ENCODE measurements around the gene KLHDC7A. TPM values are rescaled to one million over a fixed set of nuclear protein-coding genes. Genes with fewer than 3 reads are reported as not detected.

Gene KLHDC7A
- polyA plus RNA-seq, 1 donor = 4.0 TPM

GRCh38 chr1:18484721-18485120 lies 4.0 kb downstream of the KLHDC7A start:
- no peak for DNase-seq
- peaks cover 15% of the 10 kb centered on the region for H3K4me1 ChIP-seq (ENCODE audit: control insufficient read depth, insufficient read depth, low read length)
- no peak overlapping the region for H3K4me3 ChIP-seq (ENCODE audit: low read length)
- H3K36me3 ChIP-seq (ENCODE audit: control insufficient read depth, insufficient read depth, low read length) = no peaks in the 10 kb centered on the region
- no CpG with 5 or more reads among the region's 2 CpGs for WGBS (ENCODE audit: insufficient coverage, low lambda C conversion rate)
- H3K9me3 ChIP-seq (ENCODE audit: control insufficient read depth, low read depth, low read length) = peaks cover 15% of the 10 kb centered on the region
- no peaks in the 10 kb centered on the region for H3K27me3 ChIP-seq (ENCODE audit: control insufficient read depth, insufficient read depth, low read length)
- H3K27ac ChIP-seq (ENCODE audit: low read length) = no peak overlapping the region

- DNase-seq = no peak
- peaks cover 11% of the 10 kb centered on the region for H3K4me1 ChIP-seq (ENCODE audit: control insufficient read depth, insufficient read depth, low read length)
- H3K36me3 ChIP-seq (ENCODE audit: control insufficient read depth, insufficient read depth, low read length) = no peaks in the 10 kb centered on the region
- H3K9me3 ChIP-seq (ENCODE audit: control insufficient read depth, low read depth, low read length) = peaks cover 15% of the 10 kb centered on the region
- H3K27ac ChIP-seq (ENCODE audit: low read length) = no peak overlapping the region
- H3K27me3 ChIP-seq (ENCODE audit: control insufficient read depth, insufficient read depth, low read length) = no peaks in the 10 kb centered on the region
- no CpG with 5 or more reads among the region's 4 CpGs for WGBS (ENCODE audit: insufficient coverage, low lambda C conversion rate)
- H3K4me3 ChIP-seq (ENCODE audit: low read length) = no peak overlapping the region
These were observed 4.5 kb downstream of the KLHDC7A start for GRCh38 chr1:18485227-18485626.

GRCh38 chr1:18486195-18486594 lies 5.5 kb downstream of the KLHDC7A start:
- Histone ChIP-seq H3K27me3 (ENCODE audit: control insufficient read depth, insufficient read depth, low read length) (peaks cover 2% of the 10 kb centered on the region), H3K4me1 (ENCODE audit: control insufficient read depth, insufficient read depth, low read length) (peaks cover 7% of the 10 kb centered on the region), H3K27ac (ENCODE audit: low read length) (no peak overlapping the region), H3K4me3 (ENCODE audit: low read length) (no peak overlapping the region), H3K9me3 (ENCODE audit: control insufficient read depth, low read depth, low read length) (peaks cover 15% of the 10 kb centered on the region), H3K36me3 (ENCODE audit: control insufficient read depth, insufficient read depth, low read length) (no peaks in the 10 kb centered on the region)
- DNase-seq = peak in 1 of 2 donors; percentile 2
- no CpG with 5 or more reads among the region's 7 CpGs for WGBS (ENCODE audit: insufficient coverage, low lambda C conversion rate)

GRCh38 chr1:18489417-18490143 lies 8.8 kb downstream of the KLHDC7A start:
- Histone ChIP-seq H3K27ac (ENCODE audit: low read length) (no peak overlapping the region), H3K4me1 (ENCODE audit: control insufficient read depth, insufficient read depth, low read length) (no peaks in the 10 kb centered on the region), H3K27me3 (ENCODE audit: control insufficient read depth, insufficient read depth, low read length) (peaks cover 2% of the 10 kb centered on the region), H3K36me3 (ENCODE audit: control insufficient read depth, insufficient read depth, low read length) (no peaks in the 10 kb centered on the region), H3K9me3 (ENCODE audit: control insufficient read depth, low read depth, low read length) (no peaks in the 10 kb centered on the region), H3K4me3 (ENCODE audit: low read length) (no peak overlapping the region)
- DNase-seq = no peak
- WGBS (ENCODE audit: insufficient coverage, low lambda C conversion rate) = no CpG with 5 or more reads among the region's 2 CpGs

- no peak overlapping the region for H3K4me3 ChIP-seq (ENCODE audit: low read length)
- H3K4me1 ChIP-seq (ENCODE audit: control insufficient read depth, insufficient read depth, low read length) = no peaks in the 10 kb centered on the region
- H3K36me3 ChIP-seq (ENCODE audit: control insufficient read depth, insufficient read depth, low read length) = no peaks in the 10 kb centered on the region
- no peak overlapping the region for H3K27ac ChIP-seq (ENCODE audit: low read length)
- DNase-seq = no peak
- no peaks in the 10 kb centered on the region for H3K9me3 ChIP-seq (ENCODE audit: control insufficient read depth, low read depth, low read length)
- WGBS (ENCODE audit: insufficient coverage, low lambda C conversion rate) = no CpG with 5 or more reads among the region's 3 CpGs
- H3K27me3 ChIP-seq (ENCODE audit: control insufficient read depth, insufficient read depth, low read length) = peaks cover 2% of the 10 kb centered on the region
These were observed 10.4 kb downstream of the KLHDC7A start for GRCh38 chr1:18491168-18491567.

GRCh38 chr1:18494304-18494703 lies 13.6 kb downstream of the KLHDC7A start:
- Histone ChIP-seq H3K27me3 (ENCODE audit: control insufficient read depth, insufficient read depth, low read length) (peaks cover 2% of the 10 kb centered on the region), H3K27ac (ENCODE audit: low read length) (no peak overlapping the region), H3K36me3 (ENCODE audit: control insufficient read depth, insufficient read depth, low read length) (no peaks in the 10 kb centered on the region), H3K9me3 (ENCODE audit: control insufficient read depth, low read depth, low read length) (no peaks in the 10 kb centered on the region), H3K4me1 (ENCODE audit: control insufficient read depth, insufficient read depth, low read length) (no peaks in the 10 kb centered on the region), H3K4me3 (ENCODE audit: low read length) (no peak overlapping the region)
- DNase-seq = no peak
- WGBS (ENCODE audit: insufficient coverage, low lambda C conversion rate) = 100% methylated on average over 1 of the region's 3 CpGs

- no peaks in the 10 kb centered on the region for H3K4me1 ChIP-seq (ENCODE audit: control insufficient read depth, insufficient read depth, low read length)
- H3K27me3 ChIP-seq (ENCODE audit: control insufficient read depth, insufficient read depth, low read length) = peaks cover 2% of the 10 kb centered on the region
- no CpG with 5 or more reads among the region's 5 CpGs for WGBS (ENCODE audit: insufficient coverage, low lambda C conversion rate)
- H3K4me3 ChIP-seq (ENCODE audit: low read length) = no peak overlapping the region
- no peaks in the 10 kb centered on the region for H3K36me3 ChIP-seq (ENCODE audit: control insufficient read depth, insufficient read depth, low read length)
- H3K27ac ChIP-seq (ENCODE audit: low read length) = no peak overlapping the region
- DNase-seq = no peak
- no peaks in the 10 kb centered on the region for H3K9me3 ChIP-seq (ENCODE audit: control insufficient read depth, low read depth, low read length)
These were observed 14.9 kb downstream of the KLHDC7A start for GRCh38 chr1:18495635-18496034.

GRCh38 chr1:18496056-18496455 lies 15.3 kb downstream of the KLHDC7A start:
- Histone ChIP-seq H3K4me1 (ENCODE audit: control insufficient read depth, insufficient read depth, low read length) (no peaks in the 10 kb centered on the region), H3K27ac (ENCODE audit: low read length) (no peak overlapping the region), H3K4me3 (ENCODE audit: low read length) (no peak overlapping the region), H3K36me3 (ENCODE audit: control insufficient read depth, insufficient read depth, low read length) (no peaks in the 10 kb centered on the region), H3K9me3 (ENCODE audit: control insufficient read depth, low read depth, low read length) (no peaks in the 10 kb centered on the region), H3K27me3 (ENCODE audit: control insufficient read depth, insufficient read depth, low read length) (no peaks in the 10 kb centered on the region)
- no peak for DNase-seq
- no CpG with 5 or more reads among the region's 1 CpG for WGBS (ENCODE audit: insufficient coverage, low lambda C conversion rate)

- no peak overlapping the region for H3K27ac ChIP-seq (ENCODE audit: low read length)
- H3K9me3 ChIP-seq (ENCODE audit: control insufficient read depth, low read depth, low read length) = no peaks in the 10 kb centered on the region
- H3K4me1 ChIP-seq (ENCODE audit: control insufficient read depth, insufficient read depth, low read length) = no peaks in the 10 kb centered on the region
- WGBS (ENCODE audit: insufficient coverage, low lambda C conversion rate) = 100% methylated on average over 1 of the region's 8 CpGs
- DNase-seq = no peak
- H3K4me3 ChIP-seq (ENCODE audit: low read length) = no peak overlapping the region
- no peaks in the 10 kb centered on the region for H3K36me3 ChIP-seq (ENCODE audit: control insufficient read depth, insufficient read depth, low read length)
- no peaks in the 10 kb centered on the region for H3K27me3 ChIP-seq (ENCODE audit: control insufficient read depth, insufficient read depth, low read length)
These were observed 15.9 kb downstream of the KLHDC7A start for GRCh38 chr1:18496497-18497235.

GRCh38 chr1:18501833-18502232 lies 21.1 kb downstream of the KLHDC7A start:
- H3K27ac ChIP-seq (ENCODE audit: low read length) = no peak overlapping the region
- H3K4me3 ChIP-seq (ENCODE audit: low read length) = no peak overlapping the region
- no peak for DNase-seq
- no peaks in the 10 kb centered on the region for H3K4me1 ChIP-seq (ENCODE audit: control insufficient read depth, insufficient read depth, low read length)
- no peaks in the 10 kb centered on the region for H3K36me3 ChIP-seq (ENCODE audit: control insufficient read depth, insufficient read depth, low read length)
- no CpG with 5 or more reads among the region's 4 CpGs for WGBS (ENCODE audit: insufficient coverage, low lambda C conversion rate)
- H3K27me3 ChIP-seq (ENCODE audit: control insufficient read depth, insufficient read depth, low read length) = no peaks in the 10 kb centered on the region
- no peaks in the 10 kb centered on the region for H3K9me3 ChIP-seq (ENCODE audit: control insufficient read depth, low read depth, low read length)
